T-helper 17 cell (primary cell): Measurements from ENCODE around the gene KAT6B. TPM values are rescaled to one million over a fixed set of nuclear protein-coding genes. Genes with fewer than 3 reads are reported as not detected.
"Not testable (repeated sequence)": the region's sequence is repeated elsewhere in the genome, so short reads cannot be mapped to it uniquely, and the experiment has no call there.

Experiments
- ATAC-seq: fragments of 150-1000 bp; cut with Tn5 transposase; 2 replicates; pipeline ENCODE4 v1.10.0; 2021; ENCODE audit warnings: mild to moderate bottlenecking, moderate library complexity
- DNase-seq, 3 donors: peaks; one replicate each; pipeline versions ENCODE4 v3.0.0 to v3.0.0-alpha.2; 2020 to 2021
- H3K9me3 ChIP-seq: one replicate; pipeline ENCODE4 v1.7.0; 2013; ENCODE audit warnings: low read length, mild to moderate bottlenecking; ENCODE audit not compliant: control insufficient read depth, poor library complexity, severe bottlenecking
- H3K27ac Mint-ChIP-seq: one replicate; pipeline ENCODE4 v1.8.0; 2022; ENCODE audit warnings: mild to moderate bottlenecking, moderate library complexity, mixed read lengths
- H3K27me3 Mint-ChIP-seq: one replicate; pipeline ENCODE4 v1.8.0; 2022; ENCODE audit warnings: mixed read lengths
- H3K36me3 Mint-ChIP-seq: one replicate; pipeline ENCODE4 v1.8.0; 2022; ENCODE audit warnings: low read depth, mixed read lengths
- H3K4me1 Mint-ChIP-seq: one replicate; pipeline ENCODE4 v1.8.0; 2022; ENCODE audit warnings: mild to moderate bottlenecking, mixed read lengths
- H3K4me3 Mint-ChIP-seq: one replicate; pipeline ENCODE4 v1.8.0; 2022; ENCODE audit warnings: mild to moderate bottlenecking, moderate library complexity, mixed read lengths
- total RNA-seq, 4 donors: library from RNA in 2 of 4; stranded (reverse) in 2 of 4; gene quantifications; one replicate each; pipeline ENCODE4 v1.2.3 and lab custom pipeline; 2022 to 2026

KAT6B gene
- total RNA-seq, 2 donors from 2014 or later, result 81.9 to 84.6 TPM

DNA sequence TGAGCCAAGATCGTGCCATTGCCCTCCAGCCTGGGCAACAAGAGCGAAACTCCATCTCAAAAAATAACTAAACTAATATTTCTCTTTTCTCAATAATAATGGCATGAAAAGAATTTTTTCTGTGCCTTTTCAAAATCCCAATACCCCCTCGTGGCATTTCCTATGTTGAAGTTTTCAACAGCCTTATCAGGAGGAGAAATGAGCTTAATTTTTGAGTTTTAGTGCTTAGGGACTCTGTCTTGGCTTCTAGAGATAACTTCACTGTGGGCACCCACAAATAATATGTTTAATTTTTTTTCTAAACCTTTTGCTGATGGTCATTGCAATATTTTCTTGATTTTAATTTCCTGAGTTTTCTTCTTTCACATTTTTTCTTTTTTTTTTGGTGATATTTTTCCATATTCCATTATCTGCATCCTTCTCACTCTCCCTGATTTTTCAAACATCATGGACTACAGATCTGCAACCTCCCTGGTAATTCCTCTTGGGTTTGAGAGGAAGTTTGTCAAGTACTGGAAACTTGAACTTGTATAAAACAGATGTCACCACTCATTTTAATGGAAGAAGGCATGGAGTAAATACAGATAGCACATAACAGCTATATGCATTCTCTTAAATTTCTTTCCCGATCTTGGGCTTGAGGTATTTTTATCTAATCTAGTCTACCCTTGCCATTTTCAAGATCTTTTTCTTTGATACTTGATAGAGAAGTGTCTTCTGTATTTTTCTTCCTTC, 84.0 kb downstream of the KAT6B start:
- Mint-ChIP-seq H3K27ac (no peak overlapping the region), H3K4me3 (no peak overlapping the region), H3K36me3 (no peaks in the 10 kb centered on the region), H3K27me3 (no peaks in the 10 kb centered on the region), H3K4me1 (peaks cover 30% of the 10 kb centered on the region)
- no peak for ATAC-seq
- no peak for DNase-seq
- H3K9me3 ChIP-seq, result no peaks in the 10 kb centered on the region

- no peak overlapping the region for H3K27ac Mint-ChIP-seq
- peaks cover 32% of the 10 kb centered on the region for H3K4me1 Mint-ChIP-seq
- H3K36me3 Mint-ChIP-seq, result no peaks in the 10 kb centered on the region
- ATAC-seq (no peak), DNase-seq (no peak)
- no peak overlapping the region for H3K4me3 Mint-ChIP-seq
- H3K9me3 ChIP-seq, result no peaks in the 10 kb centered on the region
- H3K27me3 Mint-ChIP-seq, result no peaks in the 10 kb centered on the region
Observed at GRCh38 chr10:74910976-74911350, 84.6 kb downstream of the KAT6B start.

- no peaks in the 10 kb centered on the region for H3K36me3 Mint-ChIP-seq
- no peak overlapping the region for H3K4me3 Mint-ChIP-seq
- DNase-seq, result no peak
- H3K27me3 Mint-ChIP-seq, result no peaks in the 10 kb centered on the region
- H3K4me1 Mint-ChIP-seq, result peaks cover 36% of the 10 kb centered on the region
- ATAC-seq, result no peak
- H3K9me3 ChIP-seq, result no peaks in the 10 kb centered on the region
- peak overlapping the region; percentile 72 for H3K27ac Mint-ChIP-seq
Observed at GRCh38 chr10:74912182-74912581, 85.8 kb downstream of the KAT6B start.

DNA sequence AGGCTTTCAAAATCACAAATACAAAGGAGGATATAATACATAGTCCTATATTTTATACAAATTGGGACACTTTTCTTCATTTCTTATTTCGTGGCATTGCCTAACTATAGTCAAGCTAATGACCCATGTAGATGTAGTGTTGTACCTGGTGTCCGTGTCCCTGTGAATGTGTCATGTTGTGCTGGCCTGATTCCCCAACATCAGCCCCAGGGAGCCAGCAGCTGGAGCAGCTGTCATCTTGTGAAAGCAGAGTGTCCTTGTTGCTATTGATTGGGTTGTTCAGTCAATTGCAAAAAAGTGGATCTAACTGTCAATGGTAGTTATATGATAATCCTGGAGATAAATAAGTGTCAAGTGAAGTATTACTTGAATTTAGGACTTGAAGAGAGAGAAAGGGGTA, 86.3 kb downstream of the KAT6B start:
- no peak for ATAC-seq
- H3K4me1 Mint-ChIP-seq, result peaks cover 36% of the 10 kb centered on the region
- H3K4me3 Mint-ChIP-seq, result peak overlapping the region; percentile 65

GRCh38 chr10:74913377-74913979, 87.1 kb downstream of the KAT6B start:
- ATAC-seq (peak; percentile 42), DNase-seq (no peak)
- Mint-ChIP-seq H3K27me3 (no peaks in the 10 kb centered on the region), H3K4me3 (no peak overlapping the region), H3K4me1 (peaks cover 36% of the 10 kb centered on the region), H3K36me3 (no peaks in the 10 kb centered on the region), H3K27ac (no peak overlapping the region)
- H3K9me3 ChIP-seq, result no peaks in the 10 kb centered on the region

More for the DNA sequence above, 86.3 kb downstream of the KAT6B start:
- Mint-ChIP-seq H3K27me3 (no peaks in the 10 kb centered on the region), H3K36me3 (no peaks in the 10 kb centered on the region), H3K27ac (peak overlapping the region; percentile 72)
- H3K9me3 ChIP-seq, result no peaks in the 10 kb centered on the region
- DNase-seq, result no peak

GRCh38 chr10:74916283-74916682, 89.9 kb downstream of the KAT6B start:
- no peak for DNase-seq
- H3K4me1 Mint-ChIP-seq, result peaks cover 32% of the 10 kb centered on the region
- no peaks in the 10 kb centered on the region for H3K36me3 Mint-ChIP-seq
- H3K27me3 Mint-ChIP-seq, result no peaks in the 10 kb centered on the region
- no peak overlapping the region for H3K4me3 Mint-ChIP-seq
- no peak for ATAC-seq
- H3K9me3 ChIP-seq, result no peaks in the 10 kb centered on the region
- no peak overlapping the region for H3K27ac Mint-ChIP-seq

GRCh38 chr10:74917481-74918077, 91.2 kb downstream of the KAT6B start:
- H3K36me3 Mint-ChIP-seq, result no peaks in the 10 kb centered on the region
- H3K4me1 Mint-ChIP-seq, result peaks cover 27% of the 10 kb centered on the region
- peak overlapping the region; percentile 0 for H3K4me3 Mint-ChIP-seq
- no peaks in the 10 kb centered on the region for H3K27me3 Mint-ChIP-seq
- ATAC-seq (no peak), DNase-seq (no peak)
- no peak overlapping the region for H3K27ac Mint-ChIP-seq
- no peaks in the 10 kb centered on the region for H3K9me3 ChIP-seq

DNA sequence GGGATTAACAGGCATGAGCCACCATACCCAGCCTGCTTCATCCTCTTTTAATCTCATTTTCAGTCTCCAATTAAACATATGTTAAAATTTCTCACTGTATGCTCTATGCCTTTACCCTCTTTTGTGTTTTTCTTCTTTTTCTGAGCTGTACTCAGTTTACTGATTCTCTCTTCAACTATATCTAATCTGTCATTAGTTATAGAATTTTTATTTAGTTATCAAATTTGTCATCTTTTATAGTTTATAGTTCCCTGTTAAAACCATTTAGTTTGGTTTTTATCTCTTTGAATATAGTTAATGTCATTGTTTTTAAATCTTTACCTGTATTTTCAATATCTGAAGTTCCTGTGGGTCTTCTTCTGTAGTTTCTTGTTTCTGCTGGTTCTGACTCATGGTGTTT, 93.3 kb downstream of the KAT6B start:
- Mint-ChIP-seq H3K4me3 (no peak overlapping the region), H3K27ac (no peak overlapping the region), H3K4me1 (peaks cover 36% of the 10 kb centered on the region), H3K27me3 (no peaks in the 10 kb centered on the region), H3K36me3 (peaks cover 3% of the 10 kb centered on the region)
- no peaks in the 10 kb centered on the region for H3K9me3 ChIP-seq
- no peak for DNase-seq
- no peak for ATAC-seq

DNA sequence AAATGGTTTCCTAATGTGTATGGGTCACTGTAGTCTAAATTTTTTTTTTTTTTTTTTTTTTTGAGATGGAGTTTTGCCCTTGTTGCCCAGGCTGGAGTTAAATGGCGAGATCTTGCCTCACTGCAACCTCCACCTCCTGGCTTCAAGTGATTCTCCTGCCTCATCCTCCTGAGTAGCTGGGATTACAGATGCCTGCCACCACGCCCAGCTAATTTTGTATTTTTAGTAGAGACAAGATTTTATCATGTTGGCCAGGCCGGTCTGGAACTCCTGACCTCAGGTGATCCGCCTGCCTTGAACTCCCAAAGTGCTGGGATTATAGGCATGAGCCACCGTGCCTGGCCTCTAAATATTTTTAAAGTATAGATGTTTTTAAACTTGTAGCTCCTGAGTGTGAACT, 94.7 kb downstream of the KAT6B start:
- not testable (repeated sequence) for DNase-seq, H3K36me3 Mint-ChIP-seq, H3K27me3 Mint-ChIP-seq, H3K4me3 Mint-ChIP-seq, H3K9me3 ChIP-seq, ATAC-seq
- Mint-ChIP-seq H3K4me1 (peaks cover 33% of the 10 kb centered on the region), H3K27ac (peak overlapping the region; percentile 84)

DNA sequence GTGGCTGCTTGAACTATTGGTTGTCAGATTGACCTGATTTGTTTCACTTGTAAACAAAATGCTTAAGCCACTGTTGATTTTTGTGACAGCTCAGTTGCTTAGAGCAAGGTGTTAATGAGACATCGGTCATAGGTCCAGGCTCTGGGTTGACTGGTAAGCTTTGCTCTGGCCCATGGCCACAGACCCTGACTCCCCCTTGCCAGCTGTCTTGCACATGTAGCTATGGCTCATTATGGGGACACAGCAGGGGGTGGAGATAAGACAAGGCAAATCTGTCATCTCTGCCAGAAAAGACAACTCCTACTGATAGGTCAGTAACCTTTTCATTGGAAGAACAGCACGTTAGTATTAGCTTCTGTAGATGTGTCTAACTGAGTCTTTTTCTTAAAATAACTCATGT, 95.3 kb downstream of the KAT6B start:
- no peak for ATAC-seq
- no peaks in the 10 kb centered on the region for H3K27me3 Mint-ChIP-seq
- H3K4me3 Mint-ChIP-seq, result no peak overlapping the region
- H3K9me3 ChIP-seq, result no peaks in the 10 kb centered on the region
- H3K4me1 Mint-ChIP-seq, result peaks cover 32% of the 10 kb centered on the region
- peaks cover 3% of the 10 kb centered on the region for H3K36me3 Mint-ChIP-seq
- H3K27ac Mint-ChIP-seq, result no peak overlapping the region
- DNase-seq, result no peak

DNA sequence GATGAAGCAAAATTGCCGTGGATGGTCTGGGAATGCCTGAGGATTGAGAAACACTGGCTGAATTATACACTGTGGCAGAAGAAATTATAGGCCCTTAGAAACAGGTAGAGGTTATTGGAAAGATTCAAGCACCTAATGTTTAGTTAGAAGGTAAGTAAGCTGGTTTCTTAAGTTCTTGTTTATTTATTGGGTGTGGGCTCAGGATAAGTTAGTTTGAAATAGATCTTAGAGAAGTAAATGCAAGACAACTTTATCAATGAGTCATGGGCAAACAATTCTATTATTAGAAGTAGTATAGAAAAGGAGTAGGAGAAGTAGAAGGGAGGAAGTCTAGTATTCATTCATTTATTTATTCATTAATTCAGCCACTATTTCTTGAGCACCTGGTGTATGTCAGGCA, 96.5 kb downstream of the KAT6B start:
- DNase-seq, result no peak
- peak overlapping the region; percentile 49 for H3K27ac Mint-ChIP-seq
- peaks cover 34% of the 10 kb centered on the region for H3K4me1 Mint-ChIP-seq
- H3K27me3 Mint-ChIP-seq, result no peaks in the 10 kb centered on the region
- no peak for ATAC-seq
- H3K36me3 Mint-ChIP-seq, result peaks cover 3% of the 10 kb centered on the region
- H3K4me3 Mint-ChIP-seq, result no peak overlapping the region
- no peaks in the 10 kb centered on the region for H3K9me3 ChIP-seq

DNA sequence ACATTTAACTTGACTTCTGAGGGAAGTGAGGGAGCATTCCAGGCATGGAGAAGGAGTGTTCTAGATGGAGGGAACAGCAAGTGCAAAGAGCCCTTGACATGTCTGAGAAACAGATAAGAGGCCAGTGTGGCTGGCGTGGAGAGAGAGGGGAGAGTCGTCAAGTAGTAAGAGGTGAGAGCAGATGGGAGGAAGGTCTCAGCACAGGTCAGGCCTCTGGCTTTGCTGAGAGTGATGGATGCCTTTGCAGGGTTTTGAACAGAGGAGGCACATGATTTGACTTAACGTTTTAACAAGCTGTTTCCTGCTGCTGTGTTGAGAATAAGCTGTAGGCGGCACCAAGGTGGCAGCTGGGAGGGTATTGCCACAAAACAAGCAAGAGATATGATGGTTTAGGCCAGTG, 97.2 kb downstream of the KAT6B start:
- Mint-ChIP-seq H3K4me1 (peaks cover 38% of the 10 kb centered on the region), H3K4me3 (no peak overlapping the region), H3K27me3 (no peaks in the 10 kb centered on the region), H3K36me3 (peaks cover 3% of the 10 kb centered on the region), H3K27ac (peak overlapping the region; percentile 49)
- no peaks in the 10 kb centered on the region for H3K9me3 ChIP-seq
- no peak for DNase-seq
- ATAC-seq, result no peak

GRCh38 chr10:74924251-74924963, 98.0 kb downstream of the KAT6B start:
- Mint-ChIP-seq H3K27ac (no peak overlapping the region), H3K36me3 (peaks cover 3% of the 10 kb centered on the region), H3K27me3 (no peaks in the 10 kb centered on the region), H3K4me1 (peaks cover 38% of the 10 kb centered on the region), H3K4me3 (no peak overlapping the region)
- H3K9me3 ChIP-seq, result no peaks in the 10 kb centered on the region
- ATAC-seq (no peak), DNase-seq (no peak)
